ENCODE results near the gene EFNA1.

DNA sequence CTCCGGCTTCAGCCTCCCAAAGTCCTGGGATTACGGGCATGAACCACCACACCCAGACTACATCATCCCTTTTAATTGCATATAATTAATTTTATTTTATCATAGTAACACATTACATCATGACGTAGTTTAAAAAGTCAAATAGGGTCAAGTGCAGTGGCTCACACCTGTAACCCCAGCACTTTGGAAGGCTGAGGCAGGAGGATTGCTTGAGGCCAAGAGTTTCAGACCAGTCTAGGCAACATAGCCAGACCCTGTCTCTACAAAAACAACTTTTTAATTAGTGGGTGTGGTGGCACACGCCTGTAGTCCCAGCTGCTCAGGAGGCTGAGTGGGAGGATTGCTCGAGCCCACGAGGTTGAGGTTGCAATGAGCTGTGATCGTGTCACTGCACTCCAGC lies 28.3 kb upstream of the EFNA1 start:
- TF ChIP-seq EZH2phosphoT487 (IDR thresholded peaks at IDR 0.05; ENCODE audit: borderline replicate concordance, low read depth, low read length), result no peak
- TF ChIP-seq, protein P1, sequence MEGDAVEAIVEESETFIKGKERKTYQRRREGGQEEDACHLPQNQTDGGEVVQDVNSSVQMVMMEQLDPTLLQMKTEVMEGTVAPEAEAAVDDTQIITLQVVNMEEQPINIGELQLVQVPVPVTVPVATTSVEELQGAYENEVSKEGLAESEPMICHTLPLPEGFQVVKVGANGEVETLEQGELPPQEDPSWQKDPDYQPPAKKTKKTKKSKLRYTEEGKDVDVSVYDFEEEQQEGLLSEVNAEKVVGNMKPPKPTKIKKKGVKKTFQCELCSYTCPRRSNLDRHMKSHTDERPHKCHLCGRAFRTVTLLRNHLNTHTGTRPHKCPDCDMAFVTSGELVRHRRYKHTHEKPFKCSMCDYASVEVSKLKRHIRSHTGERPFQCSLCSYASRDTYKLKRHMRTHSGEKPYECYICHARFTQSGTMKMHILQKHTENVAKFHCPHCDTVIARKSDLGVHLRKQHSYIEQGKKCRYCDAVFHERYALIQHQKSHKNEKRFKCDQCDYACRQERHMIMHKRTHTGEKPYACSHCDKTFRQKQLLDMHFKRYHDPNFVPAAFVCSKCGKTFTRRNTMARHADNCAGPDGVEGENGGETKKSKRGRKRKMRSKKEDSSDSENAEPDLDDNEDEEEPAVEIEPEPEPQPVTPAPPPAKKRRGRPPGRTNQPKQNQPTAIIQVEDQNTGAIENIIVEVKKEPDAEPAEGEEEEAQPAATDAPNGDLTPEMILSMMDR (conservative IDR thresholded peaks at IDR 0.05; ENCODE audit: low read length), result no peak

Measured in OCI-LY7 (cell line).